ENCODE results near the gene CRYM. TPM values are rescaled to one million over a fixed set of nuclear protein-coding genes. Genes with fewer than 3 reads are reported as not detected.
"Not testable (repeated sequence)": the region's sequence is repeated elsewhere in the genome, so short reads cannot be mapped to it uniquely, and the experiment has no call there.

The CRYM gene
- total RNA-seq, 1 donor from 2014 or later, result not detected

DNA sequence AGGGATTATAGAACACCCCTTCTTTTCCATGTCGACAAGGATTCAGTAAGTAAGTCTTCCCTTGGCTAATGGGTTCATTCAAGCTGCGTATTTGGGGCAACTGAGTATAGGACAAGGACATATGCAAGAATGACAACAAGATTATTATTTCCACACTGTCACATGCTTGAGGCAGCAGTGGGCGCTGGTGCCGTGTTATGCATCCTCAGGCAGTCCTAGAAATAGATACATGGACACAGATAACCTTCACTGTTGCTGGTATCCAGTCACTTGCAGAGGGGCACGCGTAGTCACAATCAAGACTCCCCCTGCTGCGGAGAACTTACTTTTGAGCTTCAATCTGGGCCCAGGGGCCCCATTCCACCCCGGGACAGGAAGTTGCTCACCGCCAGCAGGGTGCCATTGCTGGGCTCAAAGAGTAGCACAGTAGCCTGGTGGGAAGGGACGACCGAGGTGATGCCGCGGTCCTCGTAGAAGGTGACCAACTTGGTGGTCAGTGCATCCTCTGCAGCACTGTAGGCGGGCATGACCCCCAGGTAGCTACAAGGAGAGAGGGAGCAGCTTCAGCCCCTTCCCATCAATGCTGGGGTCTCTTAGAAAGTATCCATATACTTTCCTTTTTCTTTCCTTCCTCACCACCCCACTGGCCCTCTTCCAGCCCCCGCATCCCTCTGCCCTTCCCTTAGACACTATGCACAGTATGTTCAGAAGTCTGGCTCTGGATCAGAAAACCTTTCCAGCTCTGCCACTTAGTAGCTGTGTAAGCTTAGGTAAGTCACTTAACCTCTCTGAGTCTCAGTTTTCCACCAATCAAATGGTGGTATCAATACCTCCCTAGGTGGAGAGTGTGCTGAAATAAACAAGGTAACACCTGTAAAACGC, 804 bp downstream of the CRYM start:
- DNase-seq, result no peak

DNA sequence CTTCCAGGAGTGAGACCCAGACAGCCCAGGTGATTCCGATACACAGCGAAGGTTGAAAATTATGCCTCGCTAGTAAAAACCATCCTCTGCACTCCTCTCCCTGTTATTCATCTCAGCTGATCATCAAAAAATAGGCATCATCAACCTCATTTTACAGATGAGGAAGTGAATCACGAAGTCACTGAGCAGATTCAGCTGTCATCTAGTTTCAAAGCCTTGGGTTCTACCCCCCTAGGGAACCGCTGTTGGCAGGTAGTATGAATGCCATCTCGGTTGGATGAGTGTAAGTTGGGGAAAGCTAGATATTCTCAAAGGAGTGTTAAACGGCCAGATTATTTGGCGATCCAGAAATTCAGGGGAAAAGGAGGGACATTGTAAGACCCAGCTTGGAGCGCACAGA, 2.0 kb downstream of the CRYM start:
- DNase-seq, result no peak

DNA sequence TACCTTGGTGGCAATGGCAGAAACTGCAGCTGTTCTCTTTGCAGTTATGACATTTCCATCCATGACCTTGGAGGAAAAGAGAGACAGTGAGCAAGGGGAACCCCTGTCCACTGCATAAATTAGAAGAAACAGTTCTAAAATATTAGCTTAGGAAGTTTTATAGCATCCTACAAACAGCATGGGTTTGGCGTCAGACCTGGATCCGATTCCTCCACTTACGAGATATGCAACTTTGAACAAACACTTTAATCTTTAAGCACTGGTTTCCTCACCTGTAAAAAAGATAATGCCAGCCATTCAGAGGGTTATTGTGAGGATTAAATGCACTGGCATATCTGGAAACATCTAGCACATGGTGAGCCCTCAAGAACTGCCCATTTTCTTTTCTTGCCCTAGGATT, 2.6 kb downstream of the CRYM start:
- DNase-seq, result no peak

DNA sequence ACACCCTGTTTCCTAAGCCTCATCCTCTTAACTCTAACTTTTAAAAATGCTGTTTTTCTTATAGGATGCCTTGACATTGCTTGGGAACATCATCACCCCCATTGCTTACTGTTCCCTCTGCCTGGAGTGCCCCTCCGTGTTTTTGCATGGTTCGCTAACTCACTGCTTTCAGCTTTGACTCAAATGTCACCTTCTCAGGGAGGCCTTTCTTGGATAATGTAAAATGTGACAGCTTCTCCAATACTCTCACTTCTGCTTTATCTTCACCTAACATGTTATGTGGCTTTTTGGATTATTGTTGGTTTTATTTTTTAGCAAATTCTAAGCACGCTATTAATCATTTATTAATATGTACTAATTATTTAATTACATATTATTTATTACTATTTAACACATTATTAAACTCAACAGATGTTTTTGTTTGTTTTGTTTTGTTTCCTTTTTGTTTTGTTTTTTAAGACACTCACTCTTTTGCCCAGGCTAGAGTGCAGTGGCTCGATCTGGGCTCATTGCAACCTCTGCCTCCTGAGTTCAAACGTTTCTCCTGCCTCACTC, 3.8 kb downstream of the CRYM start:
- no peak for DNase-seq

DNA sequence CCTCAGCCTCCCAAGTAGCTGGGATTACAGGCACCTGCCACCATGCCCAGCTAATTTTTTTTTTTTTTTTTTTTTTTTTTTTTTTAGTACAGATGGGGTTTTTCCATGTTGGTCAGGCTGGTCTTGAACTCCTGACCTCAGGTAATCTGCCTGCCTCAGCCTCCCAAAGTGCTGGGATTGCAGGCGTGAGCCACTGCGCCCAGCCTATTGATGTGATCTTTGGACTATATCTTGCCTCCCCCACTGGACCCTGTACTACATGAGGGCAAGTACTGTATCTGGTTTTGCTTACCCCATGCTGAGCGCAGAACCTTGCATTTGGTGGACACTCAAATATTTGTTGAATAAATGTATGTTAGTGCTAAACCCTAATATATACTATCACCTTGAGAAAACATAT, 5.3 kb downstream of the CRYM start:
- DNase-seq, result not testable (repeated sequence)

DNA sequence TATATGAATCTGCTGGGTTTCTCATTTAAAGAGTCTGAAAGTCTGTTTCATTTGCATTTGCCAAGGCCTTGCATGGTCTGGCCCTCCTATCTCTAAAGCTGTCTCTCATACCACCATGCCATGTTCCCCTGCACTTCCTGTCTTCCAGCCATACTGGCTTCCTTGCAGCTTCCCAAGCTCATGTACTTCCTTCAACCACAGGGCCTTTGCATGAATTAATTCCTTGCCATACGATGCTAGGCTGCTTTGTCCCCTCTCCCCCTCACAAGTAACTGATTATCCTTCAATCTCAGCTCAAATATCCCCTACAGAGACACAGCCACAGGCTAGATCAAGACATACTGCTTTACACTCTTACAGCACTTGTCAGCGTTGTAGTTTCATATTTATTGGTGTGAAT, 5.8 kb downstream of the CRYM start:
- no peak for DNase-seq

DNA sequence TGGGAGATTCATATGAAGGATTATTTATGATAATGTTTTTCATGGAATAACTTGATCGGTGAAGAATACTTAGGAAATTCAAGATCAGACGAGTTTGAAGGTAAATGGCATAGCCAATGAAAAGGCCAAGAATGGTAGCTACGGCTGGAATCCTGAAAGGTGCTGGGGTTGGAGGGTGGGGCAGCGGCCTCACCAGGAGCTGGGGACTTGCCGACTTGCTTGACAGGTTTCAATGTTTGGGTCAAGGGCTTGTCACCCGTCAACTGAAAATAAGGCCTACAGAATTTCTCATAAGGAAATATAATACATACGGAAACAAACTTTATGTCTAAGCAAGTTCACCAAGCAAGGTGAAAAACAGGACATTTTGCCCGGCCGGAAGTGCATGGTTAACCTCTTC, 9.9 kb downstream of the CRYM start:
- DNase-seq, result no peak

DNA sequence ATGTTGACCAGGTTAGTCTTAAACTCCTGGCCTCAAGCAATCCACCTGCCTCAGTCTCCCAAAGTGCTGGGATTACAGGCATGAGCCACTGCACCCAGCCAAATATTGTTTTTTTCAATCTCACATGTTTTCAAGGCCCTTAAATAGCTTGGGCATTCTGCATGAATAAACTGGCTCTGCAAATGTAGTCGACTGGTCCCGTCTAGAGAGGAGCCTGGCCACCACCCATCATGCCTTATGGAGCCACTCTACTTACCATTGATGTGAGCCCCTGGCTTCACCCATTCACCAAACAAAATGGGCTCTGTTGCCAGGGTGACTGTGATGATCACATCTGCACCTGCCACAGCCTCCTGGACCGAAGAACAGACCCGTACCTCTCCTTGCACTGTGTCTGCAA, 10.8 kb downstream of the CRYM start:
- no peak for DNase-seq

DNA sequence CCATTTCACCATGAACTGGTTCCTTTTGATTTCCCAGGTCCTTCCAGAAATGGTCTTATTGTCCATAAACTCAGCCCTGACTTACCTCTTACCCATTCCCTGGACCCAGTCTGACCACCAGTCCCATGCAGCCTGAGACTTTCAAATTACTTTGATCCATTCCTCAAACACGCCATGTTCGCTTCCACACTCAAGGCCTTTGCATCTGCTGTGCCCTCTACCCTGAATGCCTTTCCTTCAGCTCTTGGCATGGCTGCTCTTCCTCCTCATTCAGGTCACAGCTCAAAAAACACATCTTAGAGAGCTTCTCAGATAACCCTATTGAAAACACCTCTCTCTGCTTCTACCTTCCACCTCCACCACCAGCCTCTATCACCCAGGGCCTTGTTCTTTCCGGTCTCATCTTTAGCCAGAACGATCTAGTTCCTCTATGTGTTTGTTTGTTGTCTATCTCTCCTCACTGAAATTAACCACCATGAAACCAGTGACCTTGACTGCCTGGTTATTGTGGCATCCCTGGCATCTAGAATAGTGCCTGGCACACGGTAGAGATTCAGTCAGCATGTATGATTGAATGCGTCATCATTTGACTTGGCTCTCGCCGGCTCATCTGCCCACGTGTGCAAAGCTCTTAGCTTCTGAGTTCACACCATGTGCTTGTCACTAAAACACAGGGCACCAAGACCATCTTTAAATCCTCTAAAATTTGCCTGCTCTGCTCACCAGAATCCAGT, 12.8 kb downstream of the CRYM start:
- no peak for DNase-seq

DNA sequence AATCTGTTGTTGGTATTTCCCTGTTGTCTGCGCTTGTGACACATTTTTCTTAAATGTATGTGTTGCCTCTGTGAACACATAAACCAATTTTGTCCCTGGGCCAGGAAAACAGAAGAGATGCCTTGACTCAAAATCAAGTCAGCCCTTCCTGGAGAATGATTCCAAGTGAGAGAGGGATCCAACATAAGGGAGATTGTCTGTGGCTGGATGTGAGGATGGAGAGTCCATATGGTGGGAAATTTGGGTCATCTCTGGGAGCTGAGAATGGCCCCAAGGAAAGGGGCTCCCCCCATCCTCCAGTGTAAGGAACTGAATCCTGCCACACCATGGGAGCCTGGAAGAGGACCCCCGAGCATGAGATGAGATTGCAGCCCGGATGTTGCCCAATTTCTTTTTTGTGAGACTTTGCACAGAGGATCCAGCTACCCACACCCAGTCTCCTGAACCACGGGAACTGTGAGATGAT, 13.5 kb downstream of the CRYM start:
- DNase-seq, result no peak

DNA sequence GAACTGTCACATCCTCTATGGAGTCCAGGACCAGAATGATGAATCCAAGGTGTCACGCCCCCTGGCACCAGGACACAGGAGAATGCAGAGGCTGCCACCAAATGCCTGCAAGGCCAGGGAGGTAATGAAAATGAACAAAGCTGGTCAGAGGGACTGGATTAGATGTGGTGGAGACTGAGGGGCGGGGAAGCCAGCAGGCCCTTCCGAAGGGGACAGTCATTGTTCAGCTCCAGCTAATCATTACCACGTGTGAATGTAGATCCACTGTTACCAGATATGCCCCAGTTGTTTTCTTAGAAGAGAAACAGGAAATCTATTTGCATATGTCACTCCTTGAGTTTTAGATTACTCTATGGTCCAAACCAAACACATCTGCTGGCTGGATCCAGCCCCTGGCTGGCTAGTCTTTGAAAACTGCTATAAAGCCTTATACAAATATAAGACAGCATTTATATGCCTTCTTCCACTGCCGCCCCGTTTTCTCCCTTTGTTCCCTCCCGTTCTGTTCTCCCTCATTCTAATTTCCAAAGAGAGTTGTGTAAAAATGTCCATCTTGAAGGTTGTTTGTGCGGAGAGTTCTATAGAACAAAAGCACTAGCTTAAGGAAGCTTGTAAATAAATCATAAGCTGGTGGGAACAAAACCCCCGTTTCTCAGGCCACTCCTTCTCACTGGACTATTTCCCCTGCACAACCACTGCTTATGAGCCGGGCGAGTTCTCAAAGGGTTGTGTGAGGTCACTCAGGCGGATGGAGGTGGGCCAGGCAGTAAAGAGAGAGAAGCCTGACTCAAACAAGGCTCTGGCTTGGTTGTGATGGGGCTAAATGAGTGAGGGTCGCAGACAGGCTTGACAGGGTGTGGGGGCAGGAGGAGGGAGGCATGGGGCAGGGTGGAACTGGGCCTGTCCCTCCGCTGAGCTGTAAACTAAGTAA, 14.2 kb downstream of the CRYM start:
- DNase-seq, result no peak

DNA sequence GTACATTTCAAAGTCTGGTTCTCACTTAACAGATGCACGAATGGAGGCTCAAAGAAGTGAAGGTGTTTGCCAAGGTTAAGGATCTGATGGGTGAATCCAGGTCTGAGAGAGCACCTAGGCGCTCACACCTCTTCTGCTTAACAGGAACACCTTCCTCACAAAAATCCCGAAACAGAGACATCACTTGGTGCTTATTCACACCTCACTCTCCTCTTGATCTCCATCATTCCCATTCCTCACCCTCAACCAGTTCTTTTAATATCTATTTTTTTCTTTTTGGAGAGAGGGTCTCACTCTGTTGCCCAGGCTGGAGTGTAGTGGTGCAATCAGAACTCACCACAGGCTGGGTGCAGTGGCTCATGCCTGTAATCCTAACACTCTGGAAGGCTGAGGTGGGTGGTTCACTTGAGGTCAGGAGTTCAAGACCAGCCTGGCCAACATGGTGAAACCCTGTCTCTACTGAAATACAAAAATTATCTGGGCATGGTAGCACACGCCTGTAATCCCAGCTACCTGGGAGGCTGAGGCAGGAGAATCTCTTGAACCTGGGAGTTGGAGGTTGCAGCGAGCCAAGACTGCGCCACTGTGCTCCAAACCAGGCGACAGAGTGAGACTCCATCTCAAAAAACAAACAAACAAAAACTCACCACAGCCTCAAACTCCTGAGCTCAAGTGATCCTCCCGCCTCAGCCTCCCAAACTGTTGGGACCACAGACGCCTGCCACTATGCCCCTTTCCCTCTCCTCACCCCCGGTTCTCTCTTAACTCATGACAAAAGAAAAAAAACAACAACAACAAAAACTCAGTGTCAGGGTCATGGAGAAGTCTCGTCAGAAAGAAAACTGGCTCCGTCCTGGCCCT, 15.1 kb downstream of the CRYM start:
- no peak for DNase-seq

DNA sequence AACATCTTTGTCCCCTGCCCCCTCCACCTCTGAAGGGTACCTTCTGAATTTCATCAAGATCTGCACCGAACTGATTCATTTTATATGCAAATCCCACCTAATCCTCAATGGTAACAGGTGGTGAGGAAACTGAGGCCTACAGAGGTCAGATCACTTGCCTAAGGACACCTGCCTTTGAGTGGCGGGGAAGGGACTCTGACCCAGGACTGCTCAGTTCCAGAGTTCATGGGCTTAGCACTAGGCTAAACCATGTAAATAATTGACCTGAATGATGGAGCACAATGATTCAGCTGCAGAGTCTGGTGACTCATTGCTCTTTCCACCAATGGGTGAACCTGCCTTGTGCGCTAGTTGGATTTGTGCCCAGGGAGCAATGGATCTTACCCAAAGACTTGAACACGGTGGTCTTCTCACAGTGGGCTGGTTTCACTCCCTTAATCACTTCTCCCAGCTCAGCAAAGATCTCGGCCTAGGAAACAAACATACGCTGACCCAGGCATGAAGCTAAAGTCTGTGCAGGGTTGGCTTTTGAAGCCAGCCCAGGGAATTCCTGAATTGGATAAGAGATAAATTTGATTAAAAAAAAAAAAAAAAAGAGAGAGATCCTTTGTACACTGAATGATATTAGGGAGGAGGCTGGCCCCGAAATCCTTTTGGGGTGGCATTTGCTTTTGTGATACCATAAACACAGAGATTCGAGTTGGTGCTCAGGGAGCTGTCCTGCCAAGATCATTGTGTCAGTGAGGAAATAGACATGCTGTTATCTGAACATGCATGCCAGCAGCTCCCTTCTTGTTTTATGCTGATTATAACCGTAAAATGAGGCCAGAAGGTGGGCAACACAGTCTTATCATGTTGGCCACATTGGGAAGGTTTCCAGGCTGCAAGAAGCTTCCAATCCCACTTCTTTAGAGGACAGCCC, 17.0 kb downstream of the CRYM start:
- DNase-seq, result peak; percentile 70

DNA sequence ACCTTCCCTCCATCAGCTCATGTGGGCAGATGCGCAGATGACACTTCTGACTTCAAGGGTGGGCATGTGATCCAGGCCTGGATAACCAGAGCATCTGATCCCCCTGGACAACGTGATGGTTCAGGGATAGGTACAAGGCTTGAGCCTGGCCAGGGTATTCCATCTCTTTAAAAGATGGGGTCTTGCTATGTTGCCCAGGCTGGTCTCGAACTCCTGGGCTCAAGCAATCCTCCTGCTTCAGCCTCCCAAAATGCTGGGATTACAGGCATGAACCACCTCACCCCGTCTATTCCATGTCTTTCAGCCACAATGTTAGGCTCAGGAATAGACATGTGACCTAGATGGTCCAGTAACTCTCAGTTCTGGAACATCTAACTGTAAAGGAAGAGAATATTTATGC, 20.8 kb downstream of the CRYM start:
- no peak for DNase-seq

DNA sequence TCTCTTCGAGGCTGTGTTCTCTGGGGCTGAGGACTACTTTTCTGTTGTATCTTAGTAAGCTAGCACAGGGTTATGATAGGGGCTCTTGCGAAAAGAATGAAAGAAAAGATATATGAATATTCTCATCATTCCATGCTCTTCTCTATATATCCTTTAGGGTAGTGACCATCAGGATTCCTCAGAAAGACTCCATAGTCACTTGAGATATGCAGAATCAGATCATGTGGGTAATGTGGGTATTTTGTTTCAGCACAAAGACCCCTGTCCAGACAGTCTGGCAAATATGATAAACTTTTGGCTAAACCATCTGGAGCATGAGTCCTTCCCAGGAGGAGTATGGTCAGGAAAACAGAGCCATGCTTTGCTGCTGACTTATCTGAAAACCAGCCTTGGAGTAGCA, 21.5 kb downstream of the CRYM start:
- DNase-seq, result no peak

DNA sequence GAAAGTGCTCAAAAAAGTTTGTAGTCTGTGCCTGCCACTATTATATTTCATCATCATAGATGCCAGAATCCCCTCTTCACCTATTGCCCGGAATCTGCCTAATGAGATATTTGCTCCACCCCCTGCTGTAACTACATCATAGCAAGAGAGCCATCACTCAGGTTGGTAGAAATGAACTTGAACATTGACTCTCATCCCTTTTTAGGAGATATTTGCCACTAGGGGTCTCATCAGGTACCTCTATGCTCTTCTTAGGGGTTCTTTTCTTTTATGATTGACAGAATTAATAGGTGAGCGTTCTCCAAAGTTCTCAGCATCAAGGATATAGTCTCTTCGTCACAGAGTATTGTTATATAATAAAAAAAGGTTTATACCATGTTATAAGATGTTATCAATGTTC, 24.6 kb downstream of the CRYM start:
- DNase-seq, result no peak

DNA sequence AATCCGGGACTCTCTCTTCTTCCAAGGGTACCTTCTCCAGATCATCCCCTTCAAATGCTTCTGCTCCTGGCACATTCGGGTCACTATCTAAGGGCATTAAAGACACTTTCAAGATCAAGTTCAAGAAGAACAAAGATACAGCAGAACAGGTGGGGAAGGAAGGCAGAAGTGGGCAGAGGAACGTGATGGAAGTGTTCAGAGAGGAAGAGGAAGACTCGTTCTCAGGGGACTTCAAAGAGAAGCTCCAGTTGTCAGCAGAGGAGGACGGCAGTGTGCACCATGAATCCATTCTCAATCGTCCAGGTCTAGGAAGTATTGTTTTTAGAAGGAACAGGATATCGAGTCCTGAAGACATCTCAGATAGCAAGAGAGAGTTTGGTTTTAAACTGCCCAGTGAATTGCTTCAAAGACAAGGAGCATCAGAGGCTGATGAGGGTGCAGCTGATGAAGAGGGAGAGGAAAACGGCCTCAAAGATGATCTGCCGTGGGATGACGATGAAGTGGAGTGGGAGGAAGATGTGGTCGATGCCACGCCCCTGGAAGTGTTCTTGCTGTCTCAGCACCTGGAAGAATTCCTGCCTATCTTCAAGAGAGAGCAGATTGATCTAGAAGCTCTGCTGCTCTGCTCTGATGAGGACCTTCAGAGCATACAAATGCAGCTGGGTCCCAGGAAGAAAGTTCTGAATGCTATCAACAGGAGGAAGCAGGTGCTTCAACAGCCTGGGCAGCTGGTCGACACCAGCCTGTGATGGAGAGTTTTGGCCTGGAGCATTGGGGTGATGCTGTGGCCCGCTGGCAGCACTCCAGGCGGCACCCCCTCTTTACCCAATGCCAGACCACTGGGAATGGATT, 27.8 kb downstream of the CRYM start:
- DNase-seq, result no peak

DNA sequence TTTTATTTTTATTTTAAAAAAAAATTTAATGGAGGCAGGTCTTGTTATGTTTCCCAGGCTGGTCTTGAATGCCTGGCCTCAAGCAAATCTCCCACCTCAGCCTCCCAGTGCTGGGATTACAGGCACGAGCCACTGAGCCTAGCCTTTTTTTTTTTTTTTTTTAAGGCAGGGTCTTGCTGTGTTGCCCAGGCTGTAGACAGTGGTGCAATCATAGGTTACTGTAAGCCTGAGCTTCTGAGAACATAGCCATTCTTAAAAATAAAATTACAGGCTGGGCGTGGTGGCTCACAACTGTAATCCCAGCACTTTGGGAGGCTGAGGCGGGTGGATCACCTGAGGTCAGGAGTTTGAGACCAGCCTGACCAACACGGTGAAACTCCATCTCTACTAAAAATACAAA, 29.9 kb downstream of the CRYM start:
- not testable (repeated sequence) for DNase-seq

DNA sequence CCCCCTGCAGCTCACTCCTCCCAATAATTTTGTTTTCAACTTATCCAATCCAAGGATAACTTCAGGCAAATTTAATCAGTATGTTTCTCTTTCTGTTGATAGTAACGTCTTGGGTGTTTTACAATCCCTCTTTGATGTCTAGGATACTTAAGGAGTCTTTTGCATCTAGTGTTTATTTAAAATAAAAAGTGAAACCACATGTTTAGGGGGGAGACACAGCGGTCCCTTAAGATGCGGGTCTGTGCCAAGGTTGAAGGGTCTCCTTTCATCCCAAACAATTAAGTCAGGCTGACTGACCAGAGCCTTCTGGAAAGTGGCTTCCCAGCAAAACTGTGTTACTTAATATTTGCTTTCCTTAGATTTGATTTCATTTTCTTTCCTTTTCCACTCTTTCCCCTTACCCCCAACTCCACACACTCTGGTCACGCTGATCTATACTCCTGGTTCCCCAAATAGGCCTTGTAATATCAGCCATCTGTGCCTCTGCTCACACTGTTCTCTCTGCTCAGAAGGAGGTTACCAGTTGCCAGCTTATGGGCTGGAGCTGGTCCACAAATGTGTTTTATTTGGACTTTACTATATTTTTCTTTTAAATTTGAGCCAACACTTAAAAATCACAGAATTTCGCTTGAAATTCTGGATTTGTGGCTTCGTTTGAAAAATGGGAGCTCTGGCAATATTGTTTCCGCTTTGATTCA, 33.4 kb downstream of the CRYM start:
- DNase-seq, result no peak

All from dermis blood vessel endothelial cell (primary cell).